ENCODE measurements around the gene SELENOW. TPM values are rescaled to one million over a fixed set of nuclear protein-coding genes. Genes with fewer than 3 reads are reported as not detected.
"Not testable (repeated sequence)": the region's sequence is repeated elsewhere in the genome, so short reads cannot be mapped to it uniquely, and the experiment has no call there.

Gene SELENOW
- total and polyA plus RNA-seq, 2 experiments from 2014 or later, result 561 to 571 TPM

- no peak overlapping the region for H3K4me2 ChIP-seq (ENCODE audit: unreplicated experiment)
- no peak overlapping the region for H3K9ac ChIP-seq
- peaks cover 13% of the 10 kb centered on the region; the same call in 1 of the 2 replicates for H3K36me3 ChIP-seq (ENCODE audit: low read depth)
- no peaks in the 10 kb centered on the region for H3K27me3 ChIP-seq (replicated peaks; ENCODE audit: insufficient read depth)
- no peak overlapping the region for H3K4me3 ChIP-seq
- no peaks in the 10 kb centered on the region for H3K9me3 ChIP-seq (ENCODE audit: low read depth)
- 50 to 51% methylated on average over 18 of the region's 18 CpGs for WGBS, 2 experiments (ENCODE audit: low coverage in 1 of 2, low lambda C conversion rate in 2 of 2, missing lambda C conversion rate in 2 of 2)
- H3K4me1 ChIP-seq (ENCODE audit: insufficient read depth), result no peaks in the 10 kb centered on the region
- TF ChIP-seq EZH2 (IDR thresholded peaks at IDR 0.05; ENCODE audit: insufficient read depth, poor library complexity, severe bottlenecking) (no peak), EZH2phosphoT487 (IDR thresholded peaks at IDR 0.05; ENCODE audit: insufficient read depth, low read depth) (no peak)
- DNase-seq, result peak; percentile 44
- in situ Hi-C loops (cut with MboI), result no loop called here
- H3K27ac ChIP-seq, result no peak overlapping the region
- peaks cover 6% of the 10 kb centered on the region; the same call in 1 of the 2 replicates for H3F3A ChIP-seq (ENCODE audit: insufficient read depth)
- no peaks in the 10 kb centered on the region for H4K20me1 ChIP-seq (ENCODE audit: insufficient read depth)
- H3K79me2 ChIP-seq (ENCODE audit: insufficient read depth), result no peaks in the 10 kb centered on the region
- H3K9me2 ChIP-seq (ENCODE audit: insufficient read depth), result no peaks in the 10 kb centered on the region
- no peak overlapping the region for H2AFZ ChIP-seq
Observed at GRCh38 chr19:47762615-47763308, 15.7 kb upstream of the SELENOW start.

GRCh38 chr19:47764705-47765104 is 13.8 kb upstream of the SELENOW start:
- H3K27ac ChIP-seq; H3K4me3 ChIP-seq; H3K27me3 ChIP-seq (replicated peaks; ENCODE audit: insufficient read depth); H3K9me2 ChIP-seq (ENCODE audit: insufficient read depth); H3K36me3 ChIP-seq (ENCODE audit: low read depth); DNase-seq; H3K79me2 ChIP-seq (ENCODE audit: insufficient read depth); in situ Hi-C loops (cut with MboI); H4K20me1 ChIP-seq (ENCODE audit: insufficient read depth); H3K9me3 ChIP-seq (ENCODE audit: low read depth); H3K9ac ChIP-seq; H2AFZ ChIP-seq; H3K4me2 ChIP-seq (ENCODE audit: unreplicated experiment); H3F3A ChIP-seq (ENCODE audit: insufficient read depth); H3K4me1 ChIP-seq (ENCODE audit: insufficient read depth): not testable (repeated sequence)
- WGBS, 2 experiments (ENCODE audit: low coverage in 1 of 2, low lambda C conversion rate in 2 of 2, missing lambda C conversion rate in 2 of 2), result 74 to 76% methylated on average over 3 of the region's 3 CpGs

- Histone ChIP-seq H3K4me2 (ENCODE audit: unreplicated experiment) (no peak overlapping the region), H2AFZ (no peak overlapping the region), H4K20me1 (ENCODE audit: insufficient read depth) (no peaks in the 10 kb centered on the region), H3K4me1 (ENCODE audit: insufficient read depth) (no peaks in the 10 kb centered on the region), H3K4me3 (no peak overlapping the region), H3K27me3 (replicated peaks; ENCODE audit: insufficient read depth) (no peaks in the 10 kb centered on the region), H3K9me2 (ENCODE audit: insufficient read depth) (no peaks in the 10 kb centered on the region), H3K9ac (no peak overlapping the region), H3K79me2 (ENCODE audit: insufficient read depth) (no peaks in the 10 kb centered on the region), H3F3A (ENCODE audit: insufficient read depth) (no peaks in the 10 kb centered on the region), H3K36me3 (ENCODE audit: low read depth) (no peaks in the 10 kb centered on the region), H3K9me3 (ENCODE audit: low read depth) (no peaks in the 10 kb centered on the region), H3K27ac (no peak overlapping the region)
- WGBS, 2 experiments (ENCODE audit: low coverage in 1 of 2, low lambda C conversion rate in 2 of 2, missing lambda C conversion rate in 2 of 2), result 16 to 24% methylated on average over 15 to 18 of the region's 19 CpGs
- in situ Hi-C loops (cut with MboI), result no loop called here
- TF ChIP-seq EZH2phosphoT487 (IDR thresholded peaks at IDR 0.05; ENCODE audit: insufficient read depth, low read depth), result no peak
- no peak for TF ChIP-seq EZH2 (IDR thresholded peaks at IDR 0.05; ENCODE audit: insufficient read depth, poor library complexity, severe bottlenecking)
- DNase-seq, result peak; percentile 72
Observed at GRCh38 chr19:47765523-47766358, 12.8 kb upstream of the SELENOW start.

- in situ Hi-C loops (cut with MboI), result no loop called here
- H3K27me3 ChIP-seq (replicated peaks; ENCODE audit: insufficient read depth), result no peaks in the 10 kb centered on the region
Observed at GRCh38 chr19:47766359-47766620, 12.2 kb upstream of the SELENOW start.

More at GRCh38 chr19:47766359-47766620, 12.2 kb upstream of the SELENOW start:
- H3K4me2 ChIP-seq (ENCODE audit: unreplicated experiment), result no peak overlapping the region
- H3K9ac ChIP-seq, result no peak overlapping the region
- H3K79me2 ChIP-seq (ENCODE audit: insufficient read depth), result no peaks in the 10 kb centered on the region
- no peak overlapping the region for H3K27ac ChIP-seq
- H3K9me3 ChIP-seq (ENCODE audit: low read depth), result no peaks in the 10 kb centered on the region
- TF ChIP-seq EZH2 (IDR thresholded peaks at IDR 0.05; ENCODE audit: insufficient read depth, poor library complexity, severe bottlenecking) (no peak), EZH2phosphoT487 (IDR thresholded peaks at IDR 0.05; ENCODE audit: insufficient read depth, low read depth) (no peak)
- no peaks in the 10 kb centered on the region for H3K9me2 ChIP-seq (ENCODE audit: insufficient read depth)
- no peaks in the 10 kb centered on the region for H3F3A ChIP-seq (ENCODE audit: insufficient read depth)
- H3K36me3 ChIP-seq (ENCODE audit: low read depth), result no peaks in the 10 kb centered on the region
- H2AFZ ChIP-seq, result no peak overlapping the region
- 51 to 66% methylated on average over 5 to 7 of the region's 7 CpGs for WGBS, 2 experiments (ENCODE audit: low coverage in 1 of 2, low lambda C conversion rate in 2 of 2, missing lambda C conversion rate in 2 of 2)
- no peak for DNase-seq
- no peak overlapping the region for H3K4me3 ChIP-seq
- no peaks in the 10 kb centered on the region for H3K4me1 ChIP-seq (ENCODE audit: insufficient read depth)
- H4K20me1 ChIP-seq (ENCODE audit: insufficient read depth), result no peaks in the 10 kb centered on the region
